Dendritic cell treated with granulocyte-macrophage colony-stimulating factor and Interleukin-4, amounts not matched to agents 40 ng/mL and 50 ng/mL, for 4 days (primary cell): ENCODE data around the gene FAM117A.
"Not testable (repeated sequence)": the region's sequence is repeated elsewhere in the genome, so short reads cannot be mapped to it uniquely, and the experiment has no call there.

Experiments used
- H3K27ac Mint-ChIP-seq: one replicate; pipeline ENCODE4 v1.8.0; 2022; ENCODE audit warnings: mild to moderate bottlenecking, mixed read lengths
- H3K27me3 Mint-ChIP-seq: one replicate; pipeline ENCODE4 v1.8.0; 2022; ENCODE audit warnings: mild to moderate bottlenecking, mixed read lengths
- H3K36me3 Mint-ChIP-seq: one replicate; pipeline ENCODE4 v1.8.0; 2022; ENCODE audit warnings: low read depth, mixed read lengths
- H3K4me1 Mint-ChIP-seq: one replicate; pipeline ENCODE4 v1.8.0; 2022; ENCODE audit warnings: low read depth, mixed read lengths
- H3K4me3 Mint-ChIP-seq: one replicate; pipeline ENCODE4 v1.8.0; 2022; ENCODE audit warnings: mild to moderate bottlenecking, moderate library complexity, mixed read lengths
- H3K9me3 Mint-ChIP-seq: one replicate; pipeline ENCODE4 v1.8.0; 2022; ENCODE audit warnings: mixed read lengths
- intact Hi-C: fragments of 100-400 bp; cut with micrococcal nuclease; formaldehyde crosslinking; loops from one replicate; pipeline ENCODE4 v1.15.0; 2022

The FAM117A gene

DNA sequence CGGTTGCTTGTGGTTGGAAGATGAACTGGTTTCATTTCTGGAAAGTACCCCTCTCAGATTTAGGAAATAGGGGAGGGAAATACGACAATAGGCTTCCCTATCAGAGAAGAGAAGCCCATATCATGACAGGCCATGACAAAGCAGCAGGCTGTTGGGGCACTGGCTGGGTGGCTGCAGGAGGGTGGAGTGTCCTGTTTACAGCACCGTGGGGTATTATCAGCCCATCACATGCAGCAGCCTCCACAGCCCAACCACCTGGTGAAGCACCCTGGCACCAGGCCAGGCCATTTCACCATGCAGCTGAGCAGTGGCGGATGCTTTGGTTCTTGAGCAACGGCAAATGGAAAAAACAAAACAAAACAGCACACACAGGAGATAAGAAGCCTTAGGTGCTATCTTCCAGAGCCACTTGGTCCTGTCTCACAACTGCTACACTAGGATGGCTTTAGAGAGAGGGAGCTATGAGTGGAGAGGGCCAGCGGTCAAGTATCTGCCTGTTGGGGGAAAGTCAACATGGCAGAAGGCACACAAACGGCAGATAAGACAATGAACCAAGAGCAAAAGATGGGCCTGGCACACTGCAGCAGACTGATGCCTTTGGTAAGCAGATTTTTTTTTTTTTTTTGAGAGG lies 24.2 kb downstream of the FAM117A start:
- H3K9me3 Mint-ChIP-seq, result no peaks in the 10 kb centered on the region
- H3K4me3 Mint-ChIP-seq, result peak overlapping the region; percentile 65
- H3K27me3 Mint-ChIP-seq, result no peaks in the 10 kb centered on the region
- H3K27ac Mint-ChIP-seq, result peak overlapping the region; percentile 84
- H3K36me3 Mint-ChIP-seq, result no peaks in the 10 kb centered on the region
- peaks cover 86% of the 10 kb centered on the region for H3K4me1 Mint-ChIP-seq
- intact Hi-C loops, result no loop called here

GRCh38 chr17:49738456-49739163 lies 25.3 kb downstream of the FAM117A start:
- H3K36me3 Mint-ChIP-seq, result no peaks in the 10 kb centered on the region
- H3K9me3 Mint-ChIP-seq, result no peaks in the 10 kb centered on the region
- H3K4me1 Mint-ChIP-seq, result peaks cover 87% of the 10 kb centered on the region

DNA sequence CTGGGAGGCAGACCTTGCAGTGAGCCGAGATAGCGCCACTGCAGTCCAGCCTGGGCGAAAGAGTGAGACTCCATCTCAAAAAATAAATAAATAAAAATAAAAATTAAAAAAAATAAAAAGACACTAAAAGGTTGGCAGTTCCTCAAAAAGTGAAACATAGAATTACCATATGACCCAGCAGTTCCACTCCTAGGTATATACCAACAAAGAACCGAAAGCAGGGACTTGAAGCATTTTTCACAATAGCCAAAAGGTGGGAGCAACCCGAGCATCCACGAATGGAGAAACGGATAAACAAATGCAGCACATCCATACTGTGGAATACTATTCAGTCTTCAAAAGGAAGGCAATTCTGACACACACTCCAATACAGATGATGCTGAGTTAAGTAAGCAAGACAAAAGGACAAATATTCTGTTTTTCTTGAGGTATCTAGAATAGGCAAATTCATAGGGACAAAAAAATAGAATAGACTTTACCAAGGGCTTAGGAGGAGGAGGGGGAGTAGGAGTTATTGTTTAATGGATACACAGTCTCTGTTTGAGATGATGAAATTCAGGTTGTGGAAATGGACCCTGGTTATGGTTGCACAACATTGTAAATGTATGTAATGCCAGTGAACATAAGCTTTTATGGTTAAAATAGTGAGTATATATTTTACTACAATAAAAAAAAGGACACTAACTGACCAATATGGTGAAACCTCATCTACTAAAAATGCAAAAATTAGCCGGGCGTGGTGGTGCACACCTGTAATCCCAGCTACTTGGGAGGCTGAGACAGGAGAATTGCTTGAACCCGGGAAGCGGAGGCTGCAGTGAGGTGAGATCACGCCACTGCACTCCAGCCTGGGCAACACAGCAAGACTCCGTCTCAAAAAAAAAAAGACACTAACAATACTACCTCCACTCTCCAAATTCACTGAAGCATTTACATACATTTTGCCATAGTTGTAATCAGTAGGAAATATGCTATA lies 29.1 kb downstream of the FAM117A start:
- intact Hi-C loops, result no loop called here
- peaks cover 62% of the 10 kb centered on the region for H3K4me1 Mint-ChIP-seq
- H3K36me3 Mint-ChIP-seq, result peaks cover 5% of the 10 kb centered on the region

More at GRCh38 chr17:49738456-49739163, 25.3 kb downstream of the FAM117A start:
- Mint-ChIP-seq H3K27ac (peak overlapping the region; percentile 84), H3K4me3 (peak overlapping the region; percentile 7), H3K27me3 (no peaks in the 10 kb centered on the region)
- intact Hi-C loops, result no loop called here

GRCh38 chr17:49731435-49731831 lies 32.5 kb downstream of the FAM117A start:
- H3K27me3 Mint-ChIP-seq, result no peaks in the 10 kb centered on the region
- no peak overlapping the region for H3K4me3 Mint-ChIP-seq
- peaks cover 5% of the 10 kb centered on the region for H3K36me3 Mint-ChIP-seq
- H3K27ac Mint-ChIP-seq, result no peak overlapping the region
- H3K4me1 Mint-ChIP-seq, result peaks cover 54% of the 10 kb centered on the region
- H3K9me3 Mint-ChIP-seq, result no peaks in the 10 kb centered on the region
- intact Hi-C loops, result no loop called here

More for the DNA sequence above, 29.1 kb downstream of the FAM117A start:
- no peaks in the 10 kb centered on the region for H3K9me3 Mint-ChIP-seq
- H3K4me3 Mint-ChIP-seq, result no peak overlapping the region
- H3K27me3 Mint-ChIP-seq, result no peaks in the 10 kb centered on the region
- H3K27ac Mint-ChIP-seq, result no peak overlapping the region

GRCh38 chr17:49730785-49731434 lies 33.0 kb downstream of the FAM117A start:
- Mint-ChIP-seq H3K27ac (peak overlapping the region; percentile 9), H3K27me3 (no peaks in the 10 kb centered on the region), H3K4me1 (peaks cover 52% of the 10 kb centered on the region), H3K36me3 (peaks cover 5% of the 10 kb centered on the region), H3K4me3 (no peak overlapping the region), H3K9me3 (no peaks in the 10 kb centered on the region)
- intact Hi-C loops, result no loop called here

- intact Hi-C loops, result no loop called here
- peak overlapping the region; percentile 9 for H3K27ac Mint-ChIP-seq
- H3K36me3 Mint-ChIP-seq, result peaks cover 11% of the 10 kb centered on the region
Observed at GRCh38 chr17:49730078-49730784, 33.7 kb downstream of the FAM117A start.

DNA sequence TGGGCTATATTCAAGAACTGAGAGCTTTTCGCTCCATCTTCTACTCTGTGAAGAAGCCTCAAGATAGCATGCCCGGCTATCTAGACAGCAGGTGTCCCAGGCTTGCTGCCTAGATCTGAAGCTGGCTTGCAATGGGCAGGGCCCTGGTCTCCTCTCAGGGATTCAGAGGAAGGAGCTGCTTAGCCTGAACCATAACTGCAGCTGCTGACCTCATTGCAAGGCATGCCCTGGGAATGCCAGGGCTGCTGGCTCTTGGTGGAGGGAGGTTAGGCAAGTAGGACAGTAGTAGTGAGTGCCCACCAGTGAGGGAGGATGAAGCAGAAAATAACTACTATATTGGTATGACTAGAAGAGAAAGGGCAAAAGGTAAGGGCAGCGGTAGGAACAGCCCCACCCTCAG lies 34.9 kb downstream of the FAM117A start:
- H3K36me3 Mint-ChIP-seq, result peaks cover 17% of the 10 kb centered on the region
- intact Hi-C loops, result no loop called here
- H3K27me3 Mint-ChIP-seq, result no peaks in the 10 kb centered on the region
- no peak overlapping the region for H3K4me3 Mint-ChIP-seq
- H3K9me3 Mint-ChIP-seq, result no peaks in the 10 kb centered on the region
- H3K27ac Mint-ChIP-seq, result peak overlapping the region; percentile 57
- peaks cover 46% of the 10 kb centered on the region for H3K4me1 Mint-ChIP-seq

More at GRCh38 chr17:49730078-49730784, 33.7 kb downstream of the FAM117A start:
- no peaks in the 10 kb centered on the region for H3K9me3 Mint-ChIP-seq
- H3K27me3 Mint-ChIP-seq, result no peaks in the 10 kb centered on the region
- H3K4me1 Mint-ChIP-seq, result peaks cover 48% of the 10 kb centered on the region
- no peak overlapping the region for H3K4me3 Mint-ChIP-seq

- Mint-ChIP-seq H3K9me3 (no peaks in the 10 kb centered on the region), H3K4me1 (peaks cover 46% of the 10 kb centered on the region), H3K27ac (peak overlapping the region; percentile 57), H3K36me3 (peaks cover 17% of the 10 kb centered on the region), H3K27me3 (no peaks in the 10 kb centered on the region), H3K4me3 (no peak overlapping the region)
- intact Hi-C loops, result no loop called here
Observed at GRCh38 chr17:49728425-49728824, 35.5 kb downstream of the FAM117A start.

DNA sequence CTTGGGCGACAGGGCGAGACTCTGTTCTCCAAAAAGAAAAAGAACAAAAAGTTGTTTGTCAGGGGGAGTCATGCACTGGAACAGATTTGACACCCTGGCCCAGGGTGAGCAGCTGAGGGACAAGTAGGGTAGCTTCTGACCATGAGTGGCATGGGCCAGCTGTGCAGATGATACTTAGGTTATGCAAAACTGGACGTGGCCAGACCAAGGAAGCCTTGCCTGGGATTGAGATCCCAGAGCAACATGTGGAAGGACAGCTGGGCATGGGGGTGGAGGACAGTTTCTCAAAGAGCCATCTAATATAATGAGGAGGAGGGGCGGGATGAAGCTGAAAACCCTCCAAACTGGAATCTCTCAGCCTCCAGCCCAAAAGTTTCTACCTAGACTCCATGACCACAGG lies 36.6 kb downstream of the FAM117A start:
- H3K27ac Mint-ChIP-seq, result no peak overlapping the region
- H3K9me3 Mint-ChIP-seq, result no peaks in the 10 kb centered on the region
- H3K36me3 Mint-ChIP-seq, result peaks cover 18% of the 10 kb centered on the region
- no peaks in the 10 kb centered on the region for H3K27me3 Mint-ChIP-seq
- peaks cover 38% of the 10 kb centered on the region for H3K4me1 Mint-ChIP-seq
- intact Hi-C loops, result no loop called here
- H3K4me3 Mint-ChIP-seq, result no peak overlapping the region

DNA sequence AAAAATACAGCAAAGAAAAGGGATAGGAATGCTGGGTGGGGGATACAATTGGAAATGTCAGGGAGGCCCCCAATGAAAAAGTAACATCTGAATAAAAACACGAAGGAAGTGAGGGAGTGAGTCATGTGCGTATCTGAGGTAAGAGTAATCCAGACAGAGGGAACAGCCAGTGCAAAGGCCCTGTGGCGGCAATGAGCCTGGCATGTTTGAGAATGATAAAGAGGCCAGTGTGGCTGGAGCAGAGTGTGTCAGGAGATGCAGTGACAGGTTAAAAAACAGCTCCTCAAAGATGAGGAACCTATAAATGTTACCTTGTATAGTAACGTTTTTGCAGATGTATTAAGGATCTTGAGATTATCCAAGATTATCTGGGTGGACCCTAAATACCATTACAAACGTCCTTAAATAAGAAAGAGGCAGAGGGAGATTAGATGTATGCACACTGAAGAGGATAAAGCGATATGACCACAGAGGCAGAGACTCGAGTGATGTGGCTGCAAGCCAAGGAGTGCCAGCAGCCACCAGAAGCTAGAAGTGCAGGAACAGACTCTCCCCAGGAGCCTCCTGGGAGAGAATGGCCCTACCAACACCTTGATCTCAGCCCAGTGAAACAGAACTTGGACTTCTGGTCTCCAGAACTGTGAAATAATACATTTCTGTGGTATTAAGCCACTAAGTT lies 38.3 kb downstream of the FAM117A start:
- H3K9me3 Mint-ChIP-seq, result no peaks in the 10 kb centered on the region
- H3K4me3 Mint-ChIP-seq, result no peak overlapping the region
- H3K36me3 Mint-ChIP-seq, result peaks cover 25% of the 10 kb centered on the region
- intact Hi-C loops, result no loop called here
- peaks cover 49% of the 10 kb centered on the region for H3K4me1 Mint-ChIP-seq
- peak overlapping the region; percentile 1 for H3K27ac Mint-ChIP-seq
- H3K27me3 Mint-ChIP-seq, result no peaks in the 10 kb centered on the region

DNA sequence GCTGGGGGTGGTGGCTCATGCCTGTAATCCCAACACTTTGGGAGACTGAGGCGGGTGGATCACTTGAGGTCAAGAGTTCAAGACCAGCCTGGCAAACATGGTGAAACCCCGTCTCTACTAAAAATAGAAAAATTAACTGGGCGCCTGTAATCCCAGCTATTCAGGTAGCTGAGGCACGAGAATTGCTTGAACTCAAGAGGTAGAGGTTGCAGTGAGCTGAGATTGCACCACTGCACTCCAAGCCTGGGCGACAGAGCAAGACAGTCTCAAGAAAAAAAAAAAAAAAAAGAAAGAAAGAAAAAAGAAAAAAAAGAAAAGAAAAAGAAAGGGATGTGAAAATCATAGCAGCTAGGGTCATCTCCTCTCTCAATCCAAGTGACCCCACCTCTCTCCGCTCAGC lies 39.4 kb downstream of the FAM117A start:
- peaks cover 33% of the 10 kb centered on the region for H3K36me3 Mint-ChIP-seq
- H3K9me3 Mint-ChIP-seq, H3K27ac Mint-ChIP-seq, H3K4me3 Mint-ChIP-seq, intact Hi-C loops, H3K27me3 Mint-ChIP-seq: not testable (repeated sequence)
- peaks cover 41% of the 10 kb centered on the region for H3K4me1 Mint-ChIP-seq

DNA sequence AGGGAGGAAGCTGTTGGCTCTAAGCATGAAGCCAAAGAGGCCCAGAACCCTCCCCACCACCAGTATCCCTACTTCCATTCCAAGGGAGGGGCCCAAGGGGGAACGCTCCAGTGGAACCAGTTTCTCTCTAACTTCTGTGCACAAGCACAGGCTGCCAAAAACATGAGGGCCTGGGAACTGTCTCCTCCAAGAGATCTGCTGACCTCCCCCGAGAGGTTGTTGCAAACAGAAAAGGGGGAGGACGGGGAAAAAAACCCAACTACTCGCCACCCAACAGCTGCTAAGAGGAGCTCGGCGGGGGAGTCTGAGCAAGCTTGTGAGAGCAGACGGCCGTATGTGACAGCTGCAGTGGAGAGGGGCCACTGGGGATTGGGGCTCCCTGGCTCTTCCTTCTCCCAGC lies 40.5 kb downstream of the FAM117A start:
- Mint-ChIP-seq H3K4me1 (peaks cover 31% of the 10 kb centered on the region), H3K36me3 (peaks cover 45% of the 10 kb centered on the region), H3K27me3 (no peaks in the 10 kb centered on the region), H3K27ac (no peak overlapping the region), H3K4me3 (no peak overlapping the region), H3K9me3 (no peaks in the 10 kb centered on the region)
- intact Hi-C loops, result no loop called here

DNA sequence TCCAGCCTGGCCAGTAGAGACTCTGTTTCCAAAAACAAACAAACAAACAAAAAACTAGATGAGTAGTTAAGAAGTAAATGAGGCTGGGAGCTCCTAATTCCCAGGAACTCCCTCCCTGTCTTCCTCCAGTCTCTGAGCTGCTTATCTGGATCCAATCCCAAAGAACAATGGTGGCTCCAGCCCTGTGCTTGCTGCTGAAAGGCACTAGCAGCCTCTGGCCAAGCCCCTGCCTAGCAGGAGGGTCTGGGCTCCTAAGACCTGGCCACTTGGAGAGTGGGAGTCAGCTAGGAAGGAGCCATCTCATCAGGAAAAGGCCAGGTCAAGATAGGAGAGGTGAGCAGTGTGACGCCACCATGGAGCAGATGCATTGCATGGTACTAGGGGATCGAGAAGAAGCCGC lies 41.9 kb downstream of the FAM117A start:
- no peak overlapping the region for H3K4me3 Mint-ChIP-seq

More for the DNA sequence above, 41.9 kb downstream of the FAM117A start:
- no peaks in the 10 kb centered on the region for H3K9me3 Mint-ChIP-seq
- H3K36me3 Mint-ChIP-seq, result peaks cover 58% of the 10 kb centered on the region
- peak overlapping the region; percentile 33 for H3K27ac Mint-ChIP-seq
- peaks cover 19% of the 10 kb centered on the region for H3K4me1 Mint-ChIP-seq
- intact Hi-C loops, result no loop called here
- H3K27me3 Mint-ChIP-seq, result no peaks in the 10 kb centered on the region
